ENCODE measurements around the gene ARHGAP44. TPM values are rescaled to one million over a fixed set of nuclear protein-coding genes. Genes with fewer than 3 reads are reported as not detected.

ARHGAP44 gene, protein sequence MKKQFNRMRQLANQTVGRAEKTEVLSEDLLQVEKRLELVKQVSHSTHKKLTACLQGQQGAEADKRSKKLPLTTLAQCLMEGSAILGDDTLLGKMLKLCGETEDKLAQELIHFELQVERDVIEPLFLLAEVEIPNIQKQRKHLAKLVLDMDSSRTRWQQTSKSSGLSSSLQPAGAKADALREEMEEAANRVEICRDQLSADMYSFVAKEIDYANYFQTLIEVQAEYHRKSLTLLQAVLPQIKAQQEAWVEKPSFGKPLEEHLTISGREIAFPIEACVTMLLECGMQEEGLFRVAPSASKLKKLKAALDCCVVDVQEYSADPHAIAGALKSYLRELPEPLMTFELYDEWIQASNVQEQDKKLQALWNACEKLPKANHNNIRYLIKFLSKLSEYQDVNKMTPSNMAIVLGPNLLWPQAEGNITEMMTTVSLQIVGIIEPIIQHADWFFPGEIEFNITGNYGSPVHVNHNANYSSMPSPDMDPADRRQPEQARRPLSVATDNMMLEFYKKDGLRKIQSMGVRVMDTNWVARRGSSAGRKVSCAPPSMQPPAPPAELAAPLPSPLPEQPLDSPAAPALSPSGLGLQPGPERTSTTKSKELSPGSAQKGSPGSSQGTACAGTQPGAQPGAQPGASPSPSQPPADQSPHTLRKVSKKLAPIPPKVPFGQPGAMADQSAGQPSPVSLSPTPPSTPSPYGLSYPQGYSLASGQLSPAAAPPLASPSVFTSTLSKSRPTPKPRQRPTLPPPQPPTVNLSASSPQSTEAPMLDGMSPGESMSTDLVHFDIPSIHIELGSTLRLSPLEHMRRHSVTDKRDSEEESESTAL
- total RNA-seq (1 to 10 TPM; 1.7 to 3.4 (median 2.3) TPM), polyA plus RNA-seq (under 1 TPM; 0.59 to 0.99 (median 0.76) TPM)
- long read RNA-seq, donor 1, result 0 reads
- long read RNA-seq, donor 2, full-length matches to known transcripts, result 1 of 2 reads
- long read RNA-seq, donor 2, partial matches to known transcripts, result 0 of 2 reads
- long read RNA-seq, donor 2, other reads (novel, unspliced or antisense), result 1 of 2 reads

DNA sequence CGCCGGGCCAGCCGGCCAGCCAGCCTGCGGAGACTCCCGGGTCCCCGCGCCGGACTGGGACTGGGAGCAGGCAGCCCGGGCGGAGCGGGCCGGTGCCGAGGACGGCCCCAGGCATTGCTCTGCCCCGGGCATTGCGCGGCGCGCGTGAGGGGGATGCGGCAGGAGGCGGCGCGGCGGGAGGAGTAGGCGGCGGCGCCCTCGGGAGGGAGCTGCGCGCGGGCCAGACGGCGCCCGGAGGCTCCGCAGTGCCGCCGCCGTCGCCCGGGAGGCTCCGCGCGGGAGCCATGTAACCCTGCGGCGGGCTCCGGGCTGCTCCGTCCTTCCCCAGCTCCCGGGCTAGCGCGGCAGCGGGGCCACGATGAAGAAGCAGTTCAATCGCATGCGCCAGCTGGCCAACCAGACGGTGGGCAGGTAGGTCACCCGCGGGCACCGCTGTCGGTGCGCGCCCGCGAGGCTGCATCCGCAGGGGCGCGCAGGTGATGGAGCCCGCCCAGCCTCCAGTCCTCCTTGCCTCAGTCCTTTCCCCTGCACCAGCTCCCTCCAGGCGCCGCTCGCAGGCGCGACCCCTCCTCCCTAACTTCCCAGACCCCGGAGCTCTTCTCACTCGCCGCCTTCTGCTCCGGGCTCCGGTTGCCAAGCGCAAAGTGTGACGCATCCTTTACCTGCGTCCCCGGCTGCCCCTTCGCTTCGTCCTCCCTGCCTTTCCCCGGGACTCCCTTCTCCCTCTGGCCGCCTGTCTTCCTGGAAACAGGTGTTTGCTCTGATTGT, at the start of gene ARHGAP44:
TSS of gene ARHGAP44 (plus strand) at position 18 of the 768 bp plus-strand sequence. CDS start at position 359, 341 bp downstream.
- TF ChIP-seq, protein P1, sequence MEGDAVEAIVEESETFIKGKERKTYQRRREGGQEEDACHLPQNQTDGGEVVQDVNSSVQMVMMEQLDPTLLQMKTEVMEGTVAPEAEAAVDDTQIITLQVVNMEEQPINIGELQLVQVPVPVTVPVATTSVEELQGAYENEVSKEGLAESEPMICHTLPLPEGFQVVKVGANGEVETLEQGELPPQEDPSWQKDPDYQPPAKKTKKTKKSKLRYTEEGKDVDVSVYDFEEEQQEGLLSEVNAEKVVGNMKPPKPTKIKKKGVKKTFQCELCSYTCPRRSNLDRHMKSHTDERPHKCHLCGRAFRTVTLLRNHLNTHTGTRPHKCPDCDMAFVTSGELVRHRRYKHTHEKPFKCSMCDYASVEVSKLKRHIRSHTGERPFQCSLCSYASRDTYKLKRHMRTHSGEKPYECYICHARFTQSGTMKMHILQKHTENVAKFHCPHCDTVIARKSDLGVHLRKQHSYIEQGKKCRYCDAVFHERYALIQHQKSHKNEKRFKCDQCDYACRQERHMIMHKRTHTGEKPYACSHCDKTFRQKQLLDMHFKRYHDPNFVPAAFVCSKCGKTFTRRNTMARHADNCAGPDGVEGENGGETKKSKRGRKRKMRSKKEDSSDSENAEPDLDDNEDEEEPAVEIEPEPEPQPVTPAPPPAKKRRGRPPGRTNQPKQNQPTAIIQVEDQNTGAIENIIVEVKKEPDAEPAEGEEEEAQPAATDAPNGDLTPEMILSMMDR (IDR thresholded peaks at IDR 0.05), result no peak
- peak; percentile 70 to 97 (median 94) for ATAC-seq
- WGBS, 3 donors, result 0 to 1% (median 0%) methylated on average over 50 to 86 of the region's 86 CpGs

DNA sequence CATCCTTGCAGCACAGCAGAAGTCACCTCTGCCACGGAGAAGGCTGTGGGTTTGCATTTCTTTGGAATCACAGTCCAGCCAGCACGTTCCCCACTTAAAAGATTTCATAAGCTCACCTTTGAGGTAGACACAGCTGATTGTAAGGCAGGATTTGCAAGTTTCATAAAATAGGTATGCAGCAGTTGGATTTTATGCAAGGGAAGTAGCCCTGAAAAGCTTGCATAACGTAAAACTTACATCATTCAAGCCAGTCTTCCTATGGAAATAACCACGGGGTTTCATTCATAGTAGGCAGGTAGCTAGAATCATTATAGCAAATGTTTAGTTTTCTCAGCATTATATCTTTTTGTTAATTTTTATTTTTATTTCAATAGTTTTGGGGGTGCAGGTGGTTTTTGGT, 49.8 kb upstream of the ARHGAP44 start:
- Histone ChIP-seq H3K4me1 (no peaks in the 10 kb centered on the region), H3K27ac (no peak overlapping the region), H3K4me3 (no peak overlapping the region), H3K9me3 (no peaks in the 10 kb centered on the region), H3K36me3 (ENCODE audit: insufficient read depth in 1 of 2, low read depth in 1 of 2) (no peaks in the 10 kb centered on the region), H3K27me3 (ENCODE audit: insufficient read depth in 3 of 3, low read length in 2 of 3) (no peaks in the 10 kb centered on the region)
- intact Hi-C loops (cut with DNase I), result no loop called here
- WGBS, 3 donors, result 73 to 80% (median 78%) methylated on average over 4 of the region's 4 CpGs
- no peak for ATAC-seq
- DNase-seq, result no peak
- TF ChIP-seq, protein P1 (IDR thresholded peaks at IDR 0.05), result no peak

More for the DNA sequence above, at the start of gene ARHGAP44:
- H3K36me3 ChIP-seq (ENCODE audit: insufficient read depth in 1 of 2, low read depth in 1 of 2), result no peaks in the 10 kb centered on the region
- intact Hi-C loops (cut with DNase I), result loop anchor here in 1 of 2 donors (10.0 kb wide), 1 partner anchor 195 kb away; no protein-coding TSS in a partner anchor
- H3K27me3 ChIP-seq (ENCODE audit: insufficient read depth in 3 of 3, low read length in 2 of 3), result peaks cover 2 to 15% (median 4%) of the 10 kb centered on the region in 3 donors
- no peaks in the 10 kb centered on the region for H3K9me3 ChIP-seq
- peak; percentile 70 to 71 for DNase-seq
- no peaks in the 10 kb centered on the region for H3K4me1 ChIP-seq
- H3K27ac ChIP-seq, result peak within 1 kb of the TSS; percentile 5
- peak within 1 kb of the TSS; percentile 76 for H3K4me3 ChIP-seq

DNA sequence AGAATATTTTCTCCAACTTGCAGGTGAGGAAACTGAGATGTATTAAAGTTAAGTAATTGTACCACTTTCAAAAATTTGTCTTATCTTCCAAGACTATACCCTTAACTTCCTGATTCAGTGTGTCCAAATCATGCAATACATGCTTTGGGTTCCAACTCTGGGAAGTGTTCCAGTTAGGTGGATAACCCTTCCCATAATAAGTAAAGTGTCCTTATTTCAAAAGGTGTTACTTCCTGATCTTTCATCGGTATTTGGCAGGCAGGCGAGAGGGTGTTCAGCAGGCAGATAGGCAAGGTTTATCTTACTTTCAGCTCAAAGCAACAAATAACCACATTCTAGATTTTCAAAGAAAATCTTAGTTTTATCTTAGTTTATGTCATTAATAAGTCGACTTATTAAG, 46.3 kb upstream of the ARHGAP44 start:
- Histone ChIP-seq H3K27ac (no peak overlapping the region), H3K4me1 (no peaks in the 10 kb centered on the region), H3K9me3 (no peaks in the 10 kb centered on the region), H3K36me3 (ENCODE audit: insufficient read depth in 1 of 2, low read depth in 1 of 2) (no peaks in the 10 kb centered on the region), H3K4me3 (no peak overlapping the region), H3K27me3 (ENCODE audit: insufficient read depth in 3 of 3, low read length in 2 of 3) (no peaks in the 10 kb centered on the region)
- ATAC-seq, result no peak
- no peak for DNase-seq
- TF ChIP-seq, protein P1 (IDR thresholded peaks at IDR 0.05), result no peak
- 83 to 85% (median 84%) methylated on average over 3 of the region's 3 CpGs for WGBS, 3 donors
- intact Hi-C loops (cut with DNase I), result no loop called here

DNA sequence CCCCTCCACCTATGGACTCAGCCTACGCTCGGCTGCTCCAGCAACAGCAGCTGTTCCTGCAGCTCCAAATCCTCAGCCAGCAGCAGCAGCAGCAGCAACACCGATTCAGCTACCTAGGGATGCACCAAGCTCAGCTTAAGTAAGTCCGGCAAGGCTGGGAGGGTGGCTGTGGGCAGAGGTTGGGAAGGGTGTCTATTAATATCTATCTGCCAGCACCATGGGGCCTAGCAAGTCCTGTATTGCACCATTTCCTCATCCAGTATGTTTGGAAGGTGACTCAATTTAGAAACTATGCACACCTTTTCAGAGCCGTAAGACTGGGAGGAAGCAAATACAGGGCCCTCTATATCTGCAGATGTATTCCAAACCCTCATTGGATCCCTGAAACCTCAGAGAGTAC, 45.0 kb upstream of the ARHGAP44 start:
- Histone ChIP-seq H3K27ac (no peak overlapping the region), H3K4me1 (no peaks in the 10 kb centered on the region), H3K9me3 (no peaks in the 10 kb centered on the region), H3K4me3 (no peak overlapping the region), H3K27me3 (ENCODE audit: insufficient read depth in 3 of 3, low read length in 2 of 3) (no peaks in the 10 kb centered on the region), H3K36me3 (ENCODE audit: insufficient read depth in 1 of 2, low read depth in 1 of 2) (no peaks in the 10 kb centered on the region)
- peak in 2 of 4 donors; percentile 57 to 91 for ATAC-seq
- TF ChIP-seq, protein P1 (IDR thresholded peaks at IDR 0.05), result no peak
- WGBS, 3 donors, result 50 to 52% (median 52%) methylated on average over 5 of the region's 5 CpGs
- intact Hi-C loops (cut with DNase I), result no loop called here
- no peak for DNase-seq

Measured in psoas muscle (tissue), 8 donors.